Muscle layer of colon (tissue), 2 donors: ENCODE data around the gene HSPA1A.
A peak's percentile ranks its signal among the peaks of the same experiment; 100 is the strongest.
"Not testable (repeated sequence)": the region's sequence is repeated elsewhere in the genome, so short reads cannot be mapped to it uniquely, and the experiment has no call there.

Source experiments
- H3K27ac ChIP-seq: one replicate; pipeline ENCODE4 v1.7.0; 2013; ENCODE audit warnings: low read depth, mild to moderate bottlenecking, low read length, moderate library complexity
- H3K27me3 ChIP-seq, 2 donors: one replicate each; pipeline ENCODE4 v1.7.0; 2013; ENCODE audit warnings: low read length in 2 of 2, mild to moderate bottlenecking in 2 of 2; ENCODE audit not compliant: insufficient read depth in 2 of 2, control insufficient read depth in 1 of 2
- H3K36me3 ChIP-seq: one replicate; pipeline ENCODE4 v1.7.0; 2013; ENCODE audit warnings: mild to moderate bottlenecking, low read length; ENCODE audit not compliant: insufficient read depth
- H3K4me1 ChIP-seq: one replicate; pipeline ENCODE4 v1.7.0; 2013; ENCODE audit warnings: mild to moderate bottlenecking, low read length; ENCODE audit not compliant: insufficient read depth
- H3K4me3 ChIP-seq, 2 donors: one replicate each; pipeline ENCODE4 v1.7.0; 2013; ENCODE audit warnings: low read length in 2 of 2, low read depth in 1 of 2, mild to moderate bottlenecking in 1 of 2, moderate library complexity in 1 of 2
- H3K9ac ChIP-seq: one replicate; pipeline ENCODE4 v1.7.0; 2013; ENCODE audit warnings: low read length
- H3K9me3 ChIP-seq: one replicate; pipeline ENCODE4 v1.7.0; 2013; ENCODE audit warnings: mild to moderate bottlenecking, low read length
- donor health status: abdominal sarcoma.
- donor health status: Adenocarcinoma of cecum.

The HSPA1A gene

GRCh38 chr6:31831350-31832215 lies 16.2 kb downstream of the HSPA1A start:
- no peaks in the 10 kb centered on the region for H3K36me3 ChIP-seq
- peak overlapping the region; percentile 85 for H3K27ac ChIP-seq
- H3K4me1 ChIP-seq: peaks cover 30% of the 10 kb centered on the region
- no peaks in the 10 kb centered on the region for H3K9me3 ChIP-seq
- peak overlapping the region; percentile 71 to 80 for H3K4me3 ChIP-seq
- H3K9ac ChIP-seq: peak overlapping the region; percentile 82
- no peaks in the 10 kb centered on the region for H3K27me3 ChIP-seq

GRCh38 chr6:31834367-31835250 lies 19.3 kb downstream of the HSPA1A start:
- H3K27me3 ChIP-seq: no peaks in the 10 kb centered on the region
- peaks cover 46% of the 10 kb centered on the region for H3K4me1 ChIP-seq
- no peaks in the 10 kb centered on the region for H3K9me3 ChIP-seq
- H3K36me3 ChIP-seq: peaks cover 25% of the 10 kb centered on the region
- H3K27ac ChIP-seq: peak overlapping the region; percentile 98
- H3K4me3 ChIP-seq: peak overlapping the region; percentile 83 to 95
- H3K9ac ChIP-seq: peak overlapping the region; percentile 89

DNA sequence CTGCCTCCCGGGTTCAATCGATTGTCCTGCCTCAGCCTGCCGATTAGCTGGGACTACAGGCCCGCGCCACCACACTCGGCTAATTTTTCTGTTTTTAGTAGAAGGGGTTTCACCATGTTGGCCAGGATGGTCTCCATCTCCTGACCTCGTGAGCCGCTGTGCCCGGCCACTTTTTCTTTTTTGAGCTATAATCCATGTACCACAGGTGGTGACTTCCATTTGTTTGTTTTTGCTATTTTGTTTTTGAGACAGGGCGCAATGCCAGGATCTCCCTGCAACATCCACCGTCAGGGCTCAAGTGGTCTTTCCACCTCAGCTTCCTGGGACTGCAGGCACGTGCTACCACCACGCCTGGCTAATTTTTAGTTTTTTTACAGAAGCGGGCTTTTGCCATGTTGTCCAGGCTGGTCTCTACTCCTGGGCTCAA lies 20.7 kb downstream of the HSPA1A start:
- no peaks in the 10 kb centered on the region for H3K27me3 ChIP-seq
- peaks cover 42% of the 10 kb centered on the region for H3K4me1 ChIP-seq
- peak overlapping the region; percentile 12 for H3K27ac ChIP-seq
- peaks cover 39% of the 10 kb centered on the region for H3K36me3 ChIP-seq
- H3K9me3 ChIP-seq: no peaks in the 10 kb centered on the region
- H3K4me3 ChIP-seq: peak overlapping the region in 1 of 2 donors; percentile 95
- H3K9ac ChIP-seq: peak overlapping the region; percentile 89

DNA sequence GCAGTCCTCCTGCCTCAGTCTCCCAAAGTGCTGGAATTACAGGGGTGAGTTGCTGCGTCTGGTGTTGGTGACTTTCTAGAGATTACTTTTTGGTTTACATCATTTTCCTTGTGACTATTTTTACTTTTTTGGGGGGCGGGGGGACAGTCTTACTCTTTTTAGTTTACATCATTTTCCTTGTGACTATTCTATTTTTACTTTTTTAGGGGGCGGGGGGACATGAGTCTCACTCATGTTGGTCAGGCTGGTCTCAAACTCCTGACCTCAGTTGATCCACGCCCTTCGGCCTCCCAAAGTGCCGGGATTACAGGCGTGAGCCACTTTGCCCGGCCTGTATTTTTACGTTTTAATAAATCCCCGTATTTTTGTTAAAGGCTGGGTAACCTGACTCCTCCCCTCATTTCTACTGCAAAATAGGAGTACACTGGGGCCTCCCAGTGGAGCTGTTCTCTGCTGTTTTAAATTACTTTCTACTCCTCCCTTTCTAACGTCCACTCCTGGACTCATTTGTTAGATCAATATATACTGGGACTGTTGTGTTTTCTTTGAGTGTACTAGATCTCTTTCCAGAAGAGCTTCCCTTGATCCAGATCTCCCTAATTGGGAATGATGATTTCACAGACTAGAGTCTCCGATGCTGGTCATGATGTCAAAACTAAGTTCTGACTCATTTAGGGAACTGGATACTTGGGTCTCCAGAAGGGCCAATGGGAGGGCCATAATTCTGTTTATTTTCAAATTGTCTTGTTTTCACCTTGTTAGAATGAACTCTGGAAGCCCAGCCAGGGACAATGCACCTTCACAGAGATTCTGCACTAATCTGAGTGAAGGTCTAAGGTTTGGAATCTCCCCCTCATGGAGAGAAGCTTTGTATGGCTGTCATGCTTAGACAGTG lies 21.4 kb downstream of the HSPA1A start:
- Histone ChIP-seq H3K27ac (peak overlapping the region; percentile 12), H3K4me1 (peaks cover 37% of the 10 kb centered on the region), H3K27me3 (no peaks in the 10 kb centered on the region), H3K4me3 (peak overlapping the region; percentile 11 to 95), H3K9ac (peak overlapping the region; percentile 89), H3K9me3 (no peaks in the 10 kb centered on the region), H3K36me3 (peaks cover 40% of the 10 kb centered on the region)

- Histone ChIP-seq H3K9ac (no peak overlapping the region), H3K36me3 (peaks cover 40% of the 10 kb centered on the region), H3K27me3 (no peaks in the 10 kb centered on the region), H3K27ac (peak overlapping the region; percentile 12), H3K4me1 (peaks cover 37% of the 10 kb centered on the region), H3K9me3 (no peaks in the 10 kb centered on the region), H3K4me3 (no peak overlapping the region)
These were observed 22.2 kb downstream of the HSPA1A start for GRCh38 chr6:31837369-31838113.

GRCh38 chr6:31838114-31838553 lies 22.8 kb downstream of the HSPA1A start:
- H3K27ac ChIP-seq, H3K9me3 ChIP-seq, H3K27me3 ChIP-seq, H3K9ac ChIP-seq, H3K4me3 ChIP-seq: not testable (repeated sequence)
- H3K36me3 ChIP-seq: peaks cover 40% of the 10 kb centered on the region
- peaks cover 32% of the 10 kb centered on the region for H3K4me1 ChIP-seq

DNA sequence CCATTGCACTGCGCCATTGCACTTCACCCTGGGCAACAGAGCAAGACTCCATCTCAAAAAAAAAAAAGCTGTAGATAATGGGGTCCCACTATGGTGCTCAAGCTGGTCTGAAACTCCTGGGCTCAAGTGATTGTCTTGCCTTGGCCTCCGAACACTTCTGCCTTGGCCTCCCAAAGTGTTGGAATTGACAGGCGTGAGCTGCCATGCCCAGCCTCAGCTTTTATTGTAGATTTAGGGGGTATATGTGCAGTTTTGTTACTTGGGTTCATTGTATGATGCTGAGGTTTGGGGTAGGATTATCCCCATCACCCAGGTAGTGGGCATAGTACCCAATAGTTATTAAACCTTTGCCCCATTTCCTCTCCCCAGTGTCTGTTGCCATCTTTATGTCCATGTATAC lies 23.6 kb downstream of the HSPA1A start:
- H3K9ac ChIP-seq: no peak overlapping the region
- no peak overlapping the region for H3K27ac ChIP-seq
- no peak overlapping the region for H3K4me3 ChIP-seq
- no peaks in the 10 kb centered on the region for H3K27me3 ChIP-seq
- peaks cover 27% of the 10 kb centered on the region for H3K4me1 ChIP-seq
- H3K9me3 ChIP-seq: no peaks in the 10 kb centered on the region
- H3K36me3 ChIP-seq: peaks cover 40% of the 10 kb centered on the region

DNA sequence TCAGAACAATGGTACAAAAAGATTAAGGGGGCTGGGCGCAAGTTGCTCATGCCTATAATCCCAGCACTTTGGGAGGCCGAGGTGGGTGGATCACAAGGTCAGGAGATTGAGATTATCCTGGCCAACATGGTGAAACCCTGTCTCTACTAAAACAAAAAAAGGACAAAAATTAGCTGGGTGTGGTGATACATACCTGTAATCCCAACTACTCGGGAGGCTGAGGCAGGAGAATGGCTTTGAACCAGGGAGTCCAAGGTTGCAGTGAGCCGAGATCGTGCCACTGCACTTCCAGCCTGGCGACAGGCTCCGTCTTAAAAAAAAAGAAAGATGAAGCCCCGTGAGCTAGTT lies 24.4 kb downstream of the HSPA1A start:
- not testable (repeated sequence) for H3K9me3 ChIP-seq, H3K27ac ChIP-seq, H3K9ac ChIP-seq, H3K4me3 ChIP-seq, H3K27me3 ChIP-seq
- Histone ChIP-seq H3K36me3 (peaks cover 40% of the 10 kb centered on the region), H3K4me1 (peaks cover 27% of the 10 kb centered on the region)

DNA sequence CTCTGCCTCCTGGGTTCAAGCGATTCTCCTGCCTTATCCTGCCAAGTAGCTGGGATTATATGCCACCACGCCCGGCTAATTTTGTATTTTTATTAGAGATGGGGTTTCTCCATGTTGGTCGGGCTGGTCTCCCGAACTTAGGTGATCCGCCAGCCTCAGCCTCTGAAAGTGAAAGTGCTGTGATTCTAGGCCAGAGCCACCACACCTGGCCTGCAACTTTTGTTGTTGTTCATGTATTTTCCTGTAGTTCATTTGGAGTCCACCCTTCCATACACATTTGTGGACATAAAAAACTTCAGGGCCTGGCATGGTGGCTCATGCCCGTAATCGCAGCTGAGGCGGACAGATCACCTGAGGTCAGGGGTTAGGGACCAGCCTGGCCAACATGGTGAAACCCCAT lies 26.7 kb downstream of the HSPA1A start:
- Histone ChIP-seq H3K4me3 (no peak overlapping the region), H3K27ac (no peak overlapping the region), H3K27me3 (no peaks in the 10 kb centered on the region), H3K36me3 (peaks cover 39% of the 10 kb centered on the region), H3K9ac (no peak overlapping the region), H3K9me3 (no peaks in the 10 kb centered on the region), H3K4me1 (peaks cover 11% of the 10 kb centered on the region)

DNA sequence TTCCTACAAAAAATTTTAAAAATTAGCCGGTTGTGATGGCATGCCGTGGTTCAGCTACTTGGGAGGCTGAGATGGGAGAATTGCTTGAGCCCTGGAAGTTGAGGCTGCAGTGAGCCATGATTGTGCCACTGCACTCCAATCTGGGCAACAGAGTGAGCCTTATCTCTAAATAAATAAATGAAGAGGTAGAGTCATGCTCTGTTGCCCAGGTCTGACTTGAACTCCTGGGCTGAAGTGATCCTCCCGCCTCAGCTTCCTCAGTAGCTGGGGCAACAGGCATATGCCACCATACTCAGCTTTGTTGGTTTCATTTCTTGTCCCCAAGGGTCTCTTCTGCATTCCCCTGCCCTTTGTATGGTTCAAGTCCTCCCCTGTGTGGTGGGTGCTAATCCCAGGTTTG lies 29.2 kb downstream of the HSPA1A start:
- Histone ChIP-seq H3K4me1 (no peaks in the 10 kb centered on the region), H3K27me3 (no peaks in the 10 kb centered on the region), H3K27ac (no peak overlapping the region), H3K9ac (no peak overlapping the region), H3K4me3 (no peak overlapping the region), H3K9me3 (no peaks in the 10 kb centered on the region), H3K36me3 (peaks cover 16% of the 10 kb centered on the region)
